Kidney (tissue), 14 donors: Measurements from ENCODE around the gene CTTNBP2NL. TPM values are rescaled to one million over a fixed set of nuclear protein-coding genes. Genes with fewer than 3 reads are reported as not detected.
A peak's percentile ranks its signal among the peaks of the same experiment; 100 is the strongest.

Source experiments
- DNase-seq, 5 donors: peaks; one replicate each; pipeline ENCODE4 v3.0.0-alpha.2; 2013 to 2020
- FAIRE-seq: peaks from 2 replicates; lab custom pipeline; 2012; peaks lifted over from hg19 to GRCh38; lab: Jason Lieb, UNC
- H3K27ac ChIP-seq, 2 donors: one replicate each; pipeline ENCODE4 v1.7.0; 2013; ENCODE audit warnings: low read depth in 2 of 2, low read length in 2 of 2, inconsistent platforms in 1 of 2
- H3K27me3 ChIP-seq: one replicate; pipeline ENCODE4 v1.7.1; 2013; ENCODE audit warnings: low read length, inconsistent platforms; ENCODE audit not compliant: control insufficient read depth, insufficient read depth
- H3K36me3 ChIP-seq, 3 donors: one replicate each; pipeline versions ENCODE4 v1.7.0 to v1.7.1; 2013; ENCODE audit warnings: low read length in 3 of 3, control low read depth in 1 of 3, inconsistent platforms in 1 of 3; ENCODE audit not compliant: insufficient read depth in 3 of 3, control insufficient read depth in 2 of 3
- H3K4me1 ChIP-seq, 3 donors: one replicate each; pipeline versions ENCODE4 v1.7.0 to v1.7.1; 2013; ENCODE audit warnings: low read length in 3 of 3, inconsistent platforms in 1 of 3, low read depth in 1 of 3; ENCODE audit not compliant: control insufficient read depth in 2 of 3, insufficient read depth in 2 of 3
- H3K4me3 ChIP-seq, 3 donors: one replicate each; pipeline versions ENCODE4 v1.7.0 to v1.8.1; 2013; ENCODE audit warnings: low read length in 3 of 3, control low read depth in 1 of 3, inconsistent platforms in 1 of 3
- H3K9ac ChIP-seq, 3 donors: one replicate each; pipeline versions ENCODE4 v1.7.0 to v1.7.1; 2013; ENCODE audit warnings: low read length in 3 of 3, control low read depth in 1 of 3, inconsistent platforms in 1 of 3
- H3K9me3 ChIP-seq, 3 donors: one replicate each; pipeline versions ENCODE4 v1.7.0 to v1.7.1; 2013; ENCODE audit warnings: low read length in 3 of 3, control low read depth in 1 of 3, inconsistent platforms in 1 of 3; ENCODE audit not compliant: control insufficient read depth in 2 of 3, insufficient read depth in 1 of 3
- CTCF ChIP-seq: IDR thresholded peaks from 3 replicates; pipeline ENCODE4 v1.5.1; 2012; ENCODE audit warnings: mild to moderate bottlenecking, moderate library complexity, borderline replicate concordance; ENCODE audit not compliant: insufficient read depth; ENCODE audit errors: extremely low read depth
- intact Hi-C: fragments of 100-400 bp; cut with DNase I; formaldehyde crosslinking; loops from one replicate; pipeline ENCODE4 v1.11.1; 2022
- polyA plus RNA-seq: library from polyadenylated mRNA; stranded (reverse); fragments of 350-450 nt; fragmentation: Illumina TruSeq; extraction: RNeasy Lipid Tissue Mini Kit (QIAGEN cat#74804); gene quantifications from one replicate; pipeline ENCODE4 v1.2.3, GENCODE V29; 2014; ENCODE audit warnings: low read depth, low replicate concordance; ENCODE audit not compliant: insufficient read depth
- total RNA-seq: library from RNA; stranded (reverse); fragmentation: NEBNext Ultra II Directional; extraction: Animal tissue kit (Norgen Biotek cat#: 25700); gene quantifications from one replicate; pipeline ENCODE4 v1.2.1, GENCODE V29; 2021
- donor health status: control.
- donor health status: control.
- donor health status: control.
- donor health status: control.
- donor health status: control.
- donor health status: DM: yes; HTN: yes; CAD: no.
- donor health status: Normal renal cell carcinoma (clear cell type).

CTTNBP2NL gene
- total and polyA plus RNA-seq, 2 donors from 2014 or later, result 6.7 to 65.4 TPM

GRCh38 chr1:112501810-112502641 is 106.0 kb downstream of the CTTNBP2NL start:
- no peaks in the 10 kb centered on the region for H3K9me3 ChIP-seq
- peak; percentile 63 to 89 (median 69) for DNase-seq
- H3K4me3 ChIP-seq, result peak overlapping the region; percentile 32 to 55 (median 36)
- TF ChIP-seq CTCF, result peak; percentile 61
- no peaks in the 10 kb centered on the region for H3K36me3 ChIP-seq
- H3K9ac ChIP-seq, result peak overlapping the region in 1 of 3 donors; percentile 5
- no peaks in the 10 kb centered on the region for H3K4me1 ChIP-seq
- no peak for FAIRE-seq
- intact Hi-C loops, result no loop called here
- peaks cover 12% of the 10 kb centered on the region for H3K27me3 ChIP-seq
- H3K27ac ChIP-seq, result no peak overlapping the region

- Histone ChIP-seq H3K27ac (no peak overlapping the region), H3K27me3 (peaks cover 12% of the 10 kb centered on the region), H3K4me1 (no peaks in the 10 kb centered on the region), H3K36me3 (no peaks in the 10 kb centered on the region), H3K4me3 (no peak overlapping the region), H3K9me3 (no peaks in the 10 kb centered on the region), H3K9ac (no peak overlapping the region)
- DNase-seq (no peak), FAIRE-seq (no peak)
- intact Hi-C loops, result no loop called here
- TF ChIP-seq CTCF, result no peak
Observed at GRCh38 chr1:112502826-112503225, 106.8 kb downstream of the CTTNBP2NL start.

- H3K4me1 ChIP-seq, result peaks cover 0 to 4% (median 0%) of the 10 kb centered on the region in 3 donors
Observed at GRCh38 chr1:112504001-112504660, 108.1 kb downstream of the CTTNBP2NL start.

More at GRCh38 chr1:112504001-112504660, 108.1 kb downstream of the CTTNBP2NL start:
- DNase-seq, result no peak
- H3K9me3 ChIP-seq, result no peaks in the 10 kb centered on the region
- no peak for TF ChIP-seq CTCF
- H3K27ac ChIP-seq, result no peak overlapping the region
- no peak overlapping the region for H3K4me3 ChIP-seq
- no peak for FAIRE-seq
- H3K9ac ChIP-seq, result no peak overlapping the region
- intact Hi-C loops, result no loop called here
- H3K27me3 ChIP-seq, result peaks cover 15% of the 10 kb centered on the region
- H3K36me3 ChIP-seq, result no peaks in the 10 kb centered on the region
